Measurements from ENCODE around the gene NUDT1. TPM values are rescaled to one million over a fixed set of nuclear protein-coding genes. Genes with fewer than 3 reads are reported as not detected.
A peak's percentile ranks its signal among the peaks of the same experiment; 100 is the strongest.
"Not testable (repeated sequence)": the region's sequence is repeated elsewhere in the genome, so short reads cannot be mapped to it uniquely, and the experiment has no call there.

NUDT1 gene
- total and polyA plus RNA-seq, 4 experiments from 2014 or later: 20.9 to 59.2 (median 31.5) TPM

DNA sequence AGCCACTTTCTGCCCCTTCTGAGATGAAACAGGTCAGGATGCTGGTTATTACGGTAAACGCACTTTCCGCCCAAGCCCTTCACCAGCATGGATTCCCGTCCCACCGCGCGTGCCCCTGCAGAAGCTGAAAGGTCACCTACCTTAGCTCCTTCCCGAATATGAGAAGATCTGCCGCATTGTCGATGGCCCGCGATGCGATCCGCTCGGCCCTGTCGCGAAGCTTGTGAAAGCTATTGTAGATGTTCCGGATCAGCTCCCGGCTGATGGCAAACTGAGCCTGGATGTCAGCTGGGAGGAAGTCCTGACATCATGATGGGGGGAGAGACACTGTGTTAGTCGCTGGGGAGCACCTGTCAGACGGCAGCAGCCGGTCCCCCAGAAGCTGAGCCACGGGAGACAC is 22.1 kb downstream of the NUDT1 start:
- POLR2A ChIA-PET (ENCODE audit: partially characterized antibody): no interaction called here
- DNase-seq: no peak
- Mint-ChIP-seq H3K27ac (peak overlapping the region in 1 of 7 donors; percentile 24), H3K4me1 (peaks cover 2 to 17% (median 8%) of the 10 kb centered on the region in 4 donors), H3K36me3 (peaks cover 5 to 13% of the 10 kb centered on the region in 2 donors), H3K9me3 (no peaks in the 10 kb centered on the region), H3K4me3 (no peak overlapping the region), H3K27me3 (no peaks in the 10 kb centered on the region)
- H3K9me3 ChIP-seq (ENCODE audit: control insufficient read depth in 1 of 2, low read length in 2 of 2): no peaks in the 10 kb centered on the region
- no peaks in the 10 kb centered on the region for H3K27me3 ChIP-seq (ENCODE audit: insufficient read depth, low read length)
- H3K4me3 ChIP-seq (ENCODE audit: low read length in 2 of 2): no peak overlapping the region
- no peaks in the 10 kb centered on the region for H3K4me1 ChIP-seq (ENCODE audit: insufficient read depth, low read length)
- H3K27ac ChIP-seq (ENCODE audit: low read depth, low read length): no peak overlapping the region
- intact Hi-C loops (cut with micrococcal nuclease): no loop called here
- H3K36me3 ChIP-seq (ENCODE audit: insufficient read depth, low read length): no peaks in the 10 kb centered on the region
- CTCF ChIA-PET (ENCODE audit: partially characterized antibody): no interaction called here

- no peaks in the 10 kb centered on the region for H3K36me3 ChIP-seq (ENCODE audit: insufficient read depth, low read length)
- intact Hi-C loops (cut with micrococcal nuclease): no loop called here
- Mint-ChIP-seq H3K4me3 (no peak overlapping the region), H3K9me3 (no peaks in the 10 kb centered on the region), H3K27me3 (no peaks in the 10 kb centered on the region), H3K4me1 (peaks cover 0 to 7% (median 1%) of the 10 kb centered on the region in 4 donors), H3K36me3 (peaks cover 5 to 17% of the 10 kb centered on the region in 2 donors), H3K27ac (no peak overlapping the region)
- ChIA-PET POLR2A (ENCODE audit: partially characterized antibody) (no interaction called here), CTCF (ENCODE audit: partially characterized antibody) (no interaction called here)
- no peaks in the 10 kb centered on the region for H3K27me3 ChIP-seq (ENCODE audit: insufficient read depth, low read length)
- H3K4me3 ChIP-seq (ENCODE audit: low read length in 2 of 2): no peak overlapping the region
- DNase-seq: no peak
- no peaks in the 10 kb centered on the region for H3K9me3 ChIP-seq (ENCODE audit: control insufficient read depth in 1 of 2, low read length in 2 of 2)
- no peaks in the 10 kb centered on the region for H3K4me1 ChIP-seq (ENCODE audit: insufficient read depth, low read length)
- H3K27ac ChIP-seq (ENCODE audit: low read depth, low read length): no peak overlapping the region
Observed at GRCh38 chr7:2266911-2267310, 24.9 kb downstream of the NUDT1 start.

- POLR2A ChIA-PET (ENCODE audit: partially characterized antibody): interaction anchor here (0.6 kb wide), 1 partner anchor 410 kb away, joined by 3 read pairs; no protein-coding TSS in a partner anchor
- CTCF ChIA-PET (ENCODE audit: partially characterized antibody); H3K9me3 ChIP-seq (ENCODE audit: control insufficient read depth in 1 of 2, low read length in 2 of 2): not testable (repeated sequence)
Observed at GRCh38 chr7:2269089-2269990, 27.3 kb downstream of the NUDT1 start.

DNA sequence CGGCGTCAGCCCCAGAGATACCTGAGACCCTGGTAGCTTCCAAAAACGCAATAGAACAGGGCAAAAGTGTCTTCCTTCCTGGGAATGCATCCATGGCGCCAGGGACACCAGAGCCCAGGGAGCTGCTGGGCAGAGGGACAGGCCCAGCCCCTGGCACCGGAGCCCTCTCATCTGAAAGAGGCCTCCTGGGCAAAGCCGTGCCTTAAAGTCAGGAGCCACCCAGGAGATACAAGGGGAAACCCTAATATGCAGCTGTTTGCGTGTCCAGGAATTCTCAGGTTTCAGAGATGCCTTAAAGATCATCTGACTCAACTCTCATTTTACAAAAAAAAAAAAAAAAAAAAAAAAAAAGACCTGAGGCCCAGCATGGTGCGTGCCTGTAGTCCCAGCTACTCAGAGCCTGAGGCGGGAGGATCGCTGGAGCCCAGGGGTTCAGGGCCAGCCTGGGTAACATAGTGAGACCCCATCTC is 28.0 kb downstream of the NUDT1 start:
- no peak for DNase-seq
- H3K4me3 Mint-ChIP-seq: no peak overlapping the region
- CTCF ChIA-PET (ENCODE audit: partially characterized antibody): no interaction called here
- no peaks in the 10 kb centered on the region for H3K4me1 Mint-ChIP-seq
- H3K4me1 ChIP-seq (ENCODE audit: insufficient read depth, low read length): no peaks in the 10 kb centered on the region
- no peak overlapping the region for H3K27ac Mint-ChIP-seq
- H3K4me3 ChIP-seq (ENCODE audit: low read length in 2 of 2): no peak overlapping the region
- no peaks in the 10 kb centered on the region for H3K9me3 Mint-ChIP-seq
- no peaks in the 10 kb centered on the region for H3K27me3 ChIP-seq (ENCODE audit: insufficient read depth, low read length)
- intact Hi-C loops (cut with micrococcal nuclease): no loop called here
- POLR2A ChIA-PET (ENCODE audit: partially characterized antibody): interaction anchor here (0.6 kb wide), 1 partner anchor 411 kb away, joined by 3 read pairs; no protein-coding TSS in a partner anchor
- H3K36me3 ChIP-seq (ENCODE audit: insufficient read depth, low read length): no peaks in the 10 kb centered on the region
- no peak overlapping the region for H3K27ac ChIP-seq (ENCODE audit: low read depth, low read length)
- H3K36me3 Mint-ChIP-seq: peaks cover 0 to 9% of the 10 kb centered on the region in 2 donors
- no peaks in the 10 kb centered on the region for H3K9me3 ChIP-seq (ENCODE audit: control insufficient read depth in 1 of 2, low read length in 2 of 2)
- no peaks in the 10 kb centered on the region for H3K27me3 Mint-ChIP-seq

More at GRCh38 chr7:2269089-2269990, 27.3 kb downstream of the NUDT1 start:
- H3K27ac Mint-ChIP-seq; H3K9me3 Mint-ChIP-seq; H3K4me1 Mint-ChIP-seq; H3K4me3 ChIP-seq (ENCODE audit: low read length in 2 of 2); H3K27me3 ChIP-seq (ENCODE audit: insufficient read depth, low read length); DNase-seq; H3K27ac ChIP-seq (ENCODE audit: low read depth, low read length); H3K36me3 ChIP-seq (ENCODE audit: insufficient read depth, low read length); intact Hi-C loops (cut with micrococcal nuclease); H3K4me1 ChIP-seq (ENCODE audit: insufficient read depth, low read length); H3K4me3 Mint-ChIP-seq; H3K27me3 Mint-ChIP-seq: not testable (repeated sequence)
- H3K36me3 Mint-ChIP-seq: peaks cover 2 to 12% of the 10 kb centered on the region in 2 donors

DNA sequence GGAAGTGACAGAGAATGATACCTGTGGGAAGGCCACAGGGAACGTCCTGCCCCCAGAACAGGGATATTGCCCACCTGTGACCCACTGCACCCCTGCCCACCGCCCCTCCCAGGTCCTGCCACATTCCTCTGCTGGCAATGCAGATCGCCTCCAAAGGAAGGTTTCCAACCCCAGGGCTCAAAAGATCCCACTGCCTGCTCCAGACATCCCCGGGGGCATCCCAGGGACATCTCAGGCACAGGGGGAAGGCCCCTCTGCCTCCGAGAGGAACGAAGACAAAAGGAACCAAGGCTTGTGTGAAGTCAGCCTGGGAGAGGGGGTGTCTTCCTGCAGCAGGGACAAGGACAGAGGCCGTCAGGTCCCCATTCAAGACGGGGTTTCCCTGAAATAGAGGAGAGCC is 28.5 kb downstream of the NUDT1 start:
- H3K36me3 ChIP-seq (ENCODE audit: insufficient read depth, low read length): no peaks in the 10 kb centered on the region
- H3K4me3 Mint-ChIP-seq: no peak overlapping the region
- no peak overlapping the region for H3K27ac ChIP-seq (ENCODE audit: low read depth, low read length)
- no peak overlapping the region for H3K4me3 ChIP-seq (ENCODE audit: low read length in 2 of 2)
- H3K9me3 ChIP-seq (ENCODE audit: control insufficient read depth in 1 of 2, low read length in 2 of 2): no peaks in the 10 kb centered on the region
- H3K27ac Mint-ChIP-seq: no peak overlapping the region
- peaks cover 0 to 9% of the 10 kb centered on the region in 2 donors for H3K36me3 Mint-ChIP-seq
- H3K4me1 Mint-ChIP-seq: no peaks in the 10 kb centered on the region
- ChIA-PET POLR2A (ENCODE audit: partially characterized antibody) (no interaction called here), CTCF (ENCODE audit: partially characterized antibody) (no interaction called here)
- no peaks in the 10 kb centered on the region for H3K4me1 ChIP-seq (ENCODE audit: insufficient read depth, low read length)
- no peaks in the 10 kb centered on the region for H3K9me3 Mint-ChIP-seq
- H3K27me3 Mint-ChIP-seq: no peaks in the 10 kb centered on the region
- no peaks in the 10 kb centered on the region for H3K27me3 ChIP-seq (ENCODE audit: insufficient read depth, low read length)
- intact Hi-C loops (cut with micrococcal nuclease): no loop called here
- DNase-seq: no peak

- no peak for DNase-seq
- H3K36me3 Mint-ChIP-seq: peaks cover 0 to 9% of the 10 kb centered on the region in 2 donors
- H3K27me3 ChIP-seq (ENCODE audit: insufficient read depth, low read length): no peaks in the 10 kb centered on the region
- ChIA-PET POLR2A (ENCODE audit: partially characterized antibody) (no interaction called here), CTCF (ENCODE audit: partially characterized antibody) (no interaction called here)
- H3K4me3 ChIP-seq (ENCODE audit: low read length in 2 of 2): no peak overlapping the region
- no peaks in the 10 kb centered on the region for H3K9me3 Mint-ChIP-seq
- no peak overlapping the region for H3K27ac ChIP-seq (ENCODE audit: low read depth, low read length)
- H3K36me3 ChIP-seq (ENCODE audit: insufficient read depth, low read length): no peaks in the 10 kb centered on the region
- no peaks in the 10 kb centered on the region for H3K27me3 Mint-ChIP-seq
- H3K4me1 ChIP-seq (ENCODE audit: insufficient read depth, low read length): no peaks in the 10 kb centered on the region
- H3K4me1 Mint-ChIP-seq: no peaks in the 10 kb centered on the region
- H3K4me3 Mint-ChIP-seq: no peak overlapping the region
- no peaks in the 10 kb centered on the region for H3K9me3 ChIP-seq (ENCODE audit: control insufficient read depth in 1 of 2, low read length in 2 of 2)
- intact Hi-C loops (cut with micrococcal nuclease): no loop called here
- peak overlapping the region in 1 of 7 donors; percentile 30 for H3K27ac Mint-ChIP-seq
Observed at GRCh38 chr7:2271273-2272026, 29.4 kb downstream of the NUDT1 start.

DNA sequence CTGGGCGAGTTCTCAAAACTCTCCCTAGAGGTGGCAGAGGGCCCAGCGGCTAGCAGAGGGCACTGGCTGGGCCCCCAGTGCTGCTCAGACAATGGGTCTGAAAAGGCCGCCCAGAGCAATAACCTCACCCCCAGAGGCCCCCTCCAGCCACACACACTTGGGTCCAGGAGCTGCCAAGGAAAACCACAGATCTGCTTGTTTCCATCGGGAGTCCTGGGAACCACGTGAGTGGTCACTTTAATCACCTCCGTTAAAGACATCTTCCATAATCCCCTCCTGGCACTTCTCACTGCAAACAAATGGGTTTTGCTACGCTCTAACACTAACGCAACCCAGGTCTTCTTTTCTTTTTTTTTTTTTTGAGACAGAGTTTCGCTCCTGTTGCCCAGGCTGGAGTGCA is 30.0 kb downstream of the NUDT1 start:
- POLR2A ChIA-PET (ENCODE audit: partially characterized antibody): no interaction called here

More for the DNA sequence above, 30.0 kb downstream of the NUDT1 start:
- Mint-ChIP-seq H3K4me3 (no peak overlapping the region), H3K27ac (no peak overlapping the region), H3K36me3 (peaks cover 2 to 11% of the 10 kb centered on the region in 2 donors), H3K27me3 (no peaks in the 10 kb centered on the region), H3K9me3 (no peaks in the 10 kb centered on the region), H3K4me1 (peaks cover 0 to 2% (median 0%) of the 10 kb centered on the region in 4 donors)
- Histone ChIP-seq H3K27ac (ENCODE audit: low read depth, low read length) (no peak overlapping the region), H3K4me1 (ENCODE audit: insufficient read depth, low read length) (no peaks in the 10 kb centered on the region), H3K9me3 (ENCODE audit: control insufficient read depth in 1 of 2, low read length in 2 of 2) (no peaks in the 10 kb centered on the region), H3K27me3 (ENCODE audit: insufficient read depth, low read length) (no peaks in the 10 kb centered on the region), H3K4me3 (ENCODE audit: low read length in 2 of 2) (no peak overlapping the region), H3K36me3 (ENCODE audit: insufficient read depth, low read length) (no peaks in the 10 kb centered on the region)
- CTCF ChIA-PET (ENCODE audit: partially characterized antibody): no interaction called here
- no peak for DNase-seq
- intact Hi-C loops (cut with micrococcal nuclease): no loop called here

Data from CD4-positive, alpha-beta memory T cell (primary cell).